Left cardiac atrium (tissue), 4 donors: ENCODE data around the gene IFI16. TPM values are rescaled to one million over a fixed set of nuclear protein-coding genes. Genes with fewer than 3 reads are reported as not detected.
A peak's percentile ranks its signal among the peaks of the same experiment; 100 is the strongest.
"Not testable (repeated sequence)": the region's sequence is repeated elsewhere in the genome, so short reads cannot be mapped to it uniquely, and the experiment has no call there.

ENCODE experiments used
- ATAC-seq, 2 donors: fragments of 200-7000 bp; cut with Tn5 transposase; one replicate each; pipeline ENCODE4 v1.9.1; 2020; ENCODE audit warnings: mild to moderate bottlenecking in 2 of 2, moderate library complexity in 2 of 2
- DNase-seq: peaks from one replicate; pipeline ENCODE4 v3.0.0-alpha.2; 2020
- intact Hi-C, 2 donors: fragments of 100-400 bp; cut with DNase I; formaldehyde crosslinking; loops; one replicate each; pipeline versions ENCODE4 v1.14.1 to v1.15.1; 2022 to 2023
- total RNA-seq, 2 donors: library from RNA; stranded (reverse); fragmentation: NEBNext Ultra II Directional; extraction: Animal tissue kit (Norgen Biotek cat#: 25700); gene quantifications; one replicate each; pipeline ENCODE4 v1.2.1, GENCODE V29; 2021
- donor health status: DM: no; HTN: yes; CAD: no.
- donor health status: DM: no; HTN: yes; CAD: no; lungs with severe emphysema.
- donor health status: DM: yes; HTN: yes; CAD: no.
- donor health status: Dilated cardiomyopathy.

The IFI16 gene
- total RNA-seq, 2 donors from 2014 or later: 43.7 to 67.7 TPM

DNA sequence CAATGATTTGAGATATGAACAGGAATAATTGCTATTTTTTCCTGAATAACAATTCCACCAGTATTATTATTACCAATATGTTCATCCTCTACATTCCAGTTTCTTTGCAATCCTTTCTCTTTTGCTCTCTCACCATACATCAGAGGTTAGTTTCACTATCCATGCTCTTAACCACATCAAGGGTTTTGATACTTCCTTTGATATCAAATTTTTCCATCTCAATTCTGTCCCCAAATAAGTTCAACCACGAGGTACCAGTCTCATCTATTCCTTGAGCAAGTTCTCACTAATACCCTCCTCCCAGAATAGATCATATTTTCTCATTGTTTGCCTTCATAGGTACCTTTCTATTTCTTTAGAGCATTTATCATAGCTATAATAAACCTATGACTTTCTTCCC is 36.8 kb downstream of the IFI16 start:
- DNase-seq, intact Hi-C loops, ATAC-seq: not testable (repeated sequence)

DNA sequence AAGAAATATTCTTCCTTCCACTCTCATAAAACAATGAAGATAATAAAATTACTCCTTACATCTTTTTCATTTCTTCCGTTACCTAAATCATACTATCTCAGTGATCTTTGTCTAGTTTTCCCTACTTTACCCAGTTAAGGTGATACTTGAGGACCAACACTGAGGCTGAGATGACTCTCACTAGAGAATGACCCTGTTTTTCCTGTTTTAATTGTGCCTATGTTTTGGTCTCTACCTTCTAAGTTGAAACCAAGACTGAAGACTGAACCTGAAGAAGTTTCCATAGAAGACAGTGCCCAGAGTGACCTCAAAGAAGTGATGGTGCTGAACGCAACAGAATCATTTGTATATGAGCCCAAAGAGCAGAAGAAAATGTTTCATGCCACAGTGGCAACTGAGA is 41.7 kb downstream of the IFI16 start:
- no peak for ATAC-seq
- intact Hi-C loops: no loop called here
- DNase-seq: no peak

DNA sequence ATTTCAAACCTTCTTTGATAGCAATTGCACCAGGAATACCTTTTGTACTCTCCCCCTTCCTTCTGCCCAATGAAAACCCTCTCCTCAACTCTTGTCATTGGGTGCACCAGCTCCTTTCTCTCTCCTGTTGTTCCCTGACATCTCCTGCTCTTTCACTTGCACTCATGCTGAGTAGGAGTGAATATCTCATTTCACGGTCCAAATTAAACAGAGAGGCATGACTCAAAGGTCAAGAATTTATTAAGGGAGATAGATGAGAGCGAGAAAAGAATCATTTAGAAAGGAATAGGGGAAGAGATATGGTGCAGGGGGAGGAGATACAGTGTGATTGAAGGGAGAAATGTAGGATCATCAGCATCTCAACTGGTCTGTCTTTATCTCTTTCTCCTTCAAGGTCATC is 44.7 kb downstream of the IFI16 start:
- no peak for DNase-seq
- intact Hi-C loops: no loop called here
- peak in 1 of 2 donors; percentile 90 for ATAC-seq

DNA sequence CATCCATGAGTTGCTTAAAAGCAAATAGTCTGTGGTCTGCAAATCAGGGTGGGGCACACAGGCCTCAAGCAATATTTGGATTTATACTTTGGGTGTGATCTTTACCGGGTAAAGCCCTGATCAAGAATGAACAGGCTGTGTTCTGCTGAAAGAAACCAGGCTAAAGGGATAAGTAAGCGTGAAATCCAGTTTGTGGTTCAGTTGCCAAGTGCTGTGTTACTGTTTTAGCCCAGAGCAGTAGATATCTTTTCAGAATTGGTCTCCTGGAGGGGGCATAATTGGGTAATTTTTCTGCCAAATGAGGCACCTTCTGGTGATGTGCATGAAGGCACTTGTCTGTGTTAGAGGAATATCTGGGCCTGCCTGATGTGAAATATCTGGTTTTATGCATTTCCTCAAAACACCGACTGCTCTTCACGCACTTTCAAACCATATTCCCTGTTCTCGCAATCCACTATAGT is 45.5 kb downstream of the IFI16 start:
- intact Hi-C loops: no loop called here
- DNase-seq: no peak
- no peak for ATAC-seq

DNA sequence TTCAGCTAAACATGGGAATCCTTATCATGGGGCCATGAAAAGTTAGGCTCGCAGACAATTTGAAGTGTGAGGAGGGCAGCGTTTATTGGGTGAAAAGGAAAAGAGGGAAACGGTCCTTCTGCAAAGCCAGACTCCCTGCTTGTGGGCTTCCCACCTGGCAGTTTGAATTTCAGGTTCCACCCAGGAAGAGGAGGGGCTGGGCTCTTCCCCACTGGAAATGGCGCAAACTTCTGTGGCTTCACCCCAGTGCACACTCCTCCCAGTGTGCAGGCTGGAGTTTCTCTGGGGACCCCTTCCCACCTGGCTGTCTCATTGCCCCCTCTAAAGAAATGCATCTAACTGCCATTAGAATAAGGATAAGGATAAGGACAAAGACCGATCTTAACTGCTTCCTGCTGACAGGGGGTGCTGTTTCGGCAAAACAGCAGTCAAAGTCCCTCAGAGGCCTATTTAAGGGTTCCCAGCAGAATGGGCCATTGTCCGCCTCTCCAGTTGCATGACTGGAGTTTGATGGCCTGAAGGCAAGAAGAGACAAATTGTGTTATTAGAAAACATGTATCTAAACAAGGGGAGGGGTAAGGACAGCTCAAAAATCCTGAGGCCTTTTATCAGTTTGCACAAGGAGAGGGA is 46.5 kb downstream of the IFI16 start:
- intact Hi-C loops: no loop called here
- DNase-seq (no peak), ATAC-seq (no peak)

DNA sequence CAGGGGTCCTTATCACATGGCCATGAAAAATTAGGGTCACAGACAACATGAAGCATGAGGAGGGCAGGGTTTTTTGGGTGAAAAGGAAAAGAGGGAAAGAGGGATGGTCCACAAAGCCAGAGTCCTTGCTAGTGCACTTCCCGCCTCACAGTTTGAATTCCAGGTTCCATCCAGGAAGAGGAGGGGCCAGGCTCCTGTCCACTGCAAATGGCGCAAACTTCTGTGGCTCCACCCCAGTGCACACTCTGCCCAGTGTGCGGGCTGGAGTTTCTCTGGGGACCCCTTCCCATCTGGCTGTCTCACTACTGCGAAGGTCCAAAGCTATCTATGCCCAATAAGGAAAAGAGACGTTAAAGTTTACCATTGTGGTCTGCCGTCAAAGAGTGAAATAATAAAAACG is 49.0 kb downstream of the IFI16 start:
- intact Hi-C loops: no loop called here
- DNase-seq (no peak), ATAC-seq (no peak)

DNA sequence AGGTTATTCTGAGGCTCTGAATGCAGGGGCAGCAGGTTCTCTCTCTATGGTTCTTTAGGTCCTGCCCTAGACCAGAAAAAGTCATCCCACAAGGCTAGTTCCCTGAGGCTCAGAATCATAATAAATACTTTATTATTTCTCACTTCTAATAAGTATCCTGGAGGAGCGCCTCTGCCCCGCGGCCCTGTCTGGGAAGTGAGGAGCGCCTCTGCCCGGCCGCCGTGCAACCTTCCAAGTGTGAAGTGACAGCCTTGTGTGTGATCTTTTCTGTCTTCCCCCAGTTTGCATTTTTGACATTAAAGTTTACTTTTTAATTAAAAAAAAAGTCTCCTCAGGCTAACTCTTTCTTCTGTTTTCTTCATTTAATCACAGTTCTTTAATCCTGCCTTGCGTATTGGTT is 55.4 kb downstream of the IFI16 start:
- DNase-seq: no peak
- intact Hi-C loops: no loop called here
- no peak for ATAC-seq

DNA sequence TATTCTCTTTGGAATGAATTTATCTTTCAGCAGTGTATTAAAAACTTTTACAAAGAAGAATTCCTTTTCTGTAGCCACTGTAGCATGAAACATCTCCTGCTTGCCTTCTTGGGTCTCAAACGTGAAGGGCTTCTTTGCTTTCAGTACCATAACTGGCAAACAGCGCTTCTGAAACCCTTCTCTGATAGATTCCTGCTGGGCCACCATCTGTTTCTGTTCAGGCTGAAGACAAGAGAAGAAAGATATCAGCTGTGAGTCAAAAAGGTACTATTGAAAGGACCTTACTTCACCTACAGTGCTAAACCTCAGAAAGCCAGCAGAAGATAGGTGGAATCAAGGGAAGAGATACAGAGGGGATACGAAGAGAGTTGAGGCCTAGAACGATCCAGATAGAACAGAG is 56.4 kb downstream of the IFI16 start:
- DNase-seq (no peak), ATAC-seq (no peak)
- intact Hi-C loops: no loop called here

DNA sequence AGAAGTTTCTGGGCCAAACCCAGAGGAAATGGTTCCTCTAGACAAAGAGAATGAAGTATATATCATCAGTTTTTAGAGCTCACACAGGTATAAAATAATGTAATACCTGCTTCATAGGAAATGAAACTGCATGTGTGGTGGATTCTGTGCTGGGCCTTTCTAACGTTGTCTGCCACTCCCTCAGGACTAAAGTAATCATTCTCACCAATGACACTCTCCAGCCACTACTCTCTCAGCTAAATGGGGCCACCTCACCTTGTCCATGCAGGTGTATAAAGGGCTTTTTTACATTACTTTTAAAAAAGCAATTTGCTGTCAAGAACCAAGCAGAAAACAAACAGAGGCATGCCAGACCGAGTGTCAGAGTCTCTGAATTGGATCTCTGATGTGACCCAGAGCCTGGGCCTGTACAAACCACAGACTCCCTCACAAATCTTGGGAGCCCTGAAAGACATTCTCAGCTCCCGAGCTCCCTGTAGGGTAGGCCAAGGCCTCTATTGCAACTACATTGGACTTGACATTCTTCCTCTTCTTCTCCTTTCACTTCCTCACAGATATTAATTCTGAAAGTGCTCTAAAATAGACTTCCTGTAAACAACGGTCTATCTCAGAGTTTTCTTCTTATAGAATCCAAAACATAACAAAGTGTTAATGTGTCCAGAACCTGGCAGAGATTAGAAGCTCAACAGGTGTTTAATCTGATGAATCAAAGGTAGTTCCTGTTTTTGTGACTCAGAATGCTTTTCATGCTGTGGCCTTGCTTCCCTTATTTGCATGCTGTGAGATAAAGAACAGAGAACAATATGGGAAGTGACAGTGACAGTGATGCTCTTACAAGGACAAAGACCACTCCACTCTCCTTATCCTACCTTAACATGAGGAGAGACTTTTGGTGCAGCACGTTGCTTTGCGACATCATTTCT is 58.3 kb downstream of the IFI16 start:
- ATAC-seq (peak in 1 of 2 donors; percentile 74), DNase-seq (no peak)
- intact Hi-C loops: no loop called here

DNA sequence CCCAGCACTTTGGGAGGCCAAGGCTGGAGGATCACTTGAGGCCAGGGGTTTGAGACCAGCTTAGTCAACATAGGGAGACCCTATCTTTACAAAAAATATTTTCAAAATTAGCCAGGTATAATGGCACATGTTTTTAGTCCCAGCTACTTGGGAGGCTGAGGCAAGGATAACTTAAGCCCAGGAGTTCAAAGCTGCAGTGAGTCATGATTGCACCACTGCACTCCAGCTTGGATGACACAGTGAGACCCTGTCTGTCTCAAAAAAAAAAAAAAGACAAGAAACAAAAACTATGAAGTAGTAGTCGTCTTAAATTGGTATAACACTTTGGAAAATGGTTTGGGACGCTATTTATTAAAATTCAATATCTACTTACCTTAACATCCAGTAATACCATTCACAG is 59.2 kb downstream of the IFI16 start:
- intact Hi-C loops: no loop called here
- ATAC-seq (peak in 1 of 2 donors; percentile 47), DNase-seq (no peak)

DNA sequence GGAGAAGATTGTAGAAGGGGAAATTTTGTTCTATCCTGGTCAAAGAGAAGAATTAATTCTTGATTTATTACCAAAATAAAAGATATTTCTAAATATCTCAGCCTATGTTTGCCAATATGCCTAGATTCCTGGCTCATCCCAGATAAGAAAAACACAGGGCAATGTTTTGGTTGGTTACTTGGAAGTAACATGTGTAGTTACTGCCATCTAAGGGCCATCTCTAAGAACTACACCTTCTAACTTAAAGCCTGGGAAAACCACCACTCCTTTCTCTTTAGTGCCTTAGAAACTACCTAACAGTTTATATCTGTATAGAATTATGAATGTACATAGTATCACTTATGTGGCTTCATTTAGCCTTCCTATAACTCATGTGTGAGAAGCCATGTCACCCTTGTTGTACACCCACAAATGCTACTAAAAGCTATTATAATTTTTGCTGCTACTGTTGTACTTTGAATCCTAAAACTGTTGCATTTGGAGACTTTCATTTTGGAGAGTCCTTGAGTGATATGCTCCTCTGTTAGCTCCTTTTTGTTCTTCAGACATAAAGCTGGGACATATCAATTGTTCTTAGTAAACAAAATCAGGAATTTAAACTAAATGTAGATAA is 62.4 kb downstream of the IFI16 start:
- peak; percentile 46 to 71 for ATAC-seq
- DNase-seq: no peak
- intact Hi-C loops: loop anchor here in 1 of 2 donors (10.0 kb wide), 2 partner anchors 867 to 1107 kb away; no protein-coding TSS in a partner anchor

DNA sequence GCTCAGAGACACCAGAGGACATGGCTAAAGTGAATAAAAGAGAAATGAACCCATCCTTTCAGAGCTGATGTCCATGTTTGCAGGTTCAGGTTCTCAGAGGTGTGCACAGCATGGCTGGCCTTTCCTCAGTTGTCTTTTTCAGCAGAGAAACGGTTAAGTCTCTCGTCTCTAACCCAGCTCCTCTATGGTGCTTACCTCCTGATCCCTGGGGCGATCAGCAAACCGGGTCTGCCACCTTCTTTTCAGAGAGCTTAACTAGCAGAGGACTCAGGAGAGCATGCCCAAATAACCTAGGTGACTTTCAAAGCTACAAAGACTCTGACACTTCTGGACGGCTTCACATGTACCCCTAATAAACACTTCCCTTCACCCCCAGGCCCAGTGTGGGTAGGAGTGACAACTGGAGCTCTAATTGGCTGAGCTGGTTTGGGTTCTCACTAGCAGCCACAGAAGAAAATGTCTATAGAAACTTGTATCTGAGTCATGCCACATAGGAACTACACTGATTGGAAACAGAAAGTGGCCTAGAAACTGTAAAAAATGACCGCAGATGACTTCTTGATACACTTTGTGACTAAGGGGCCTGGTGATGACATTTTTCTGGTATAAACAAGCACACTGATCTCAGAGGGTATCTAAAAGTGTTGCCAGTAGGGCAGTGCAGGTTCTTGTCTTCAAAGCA is 66.9 kb downstream of the IFI16 start, which contains the start of gene AIM2:
Gene AIM2, minus strand, starts transcription at position 329 of the 682 bp plus-strand sequence. CDS start 3,267 bp downstream, outside the sequence.
- intact Hi-C loops: loop anchor here in 1 of 2 donors (10.0 kb wide), 2 partner anchors 872 to 1112 kb away; no protein-coding TSS in a partner anchor
- no peak for DNase-seq
- ATAC-seq: peak; percentile 26 to 78

DNA sequence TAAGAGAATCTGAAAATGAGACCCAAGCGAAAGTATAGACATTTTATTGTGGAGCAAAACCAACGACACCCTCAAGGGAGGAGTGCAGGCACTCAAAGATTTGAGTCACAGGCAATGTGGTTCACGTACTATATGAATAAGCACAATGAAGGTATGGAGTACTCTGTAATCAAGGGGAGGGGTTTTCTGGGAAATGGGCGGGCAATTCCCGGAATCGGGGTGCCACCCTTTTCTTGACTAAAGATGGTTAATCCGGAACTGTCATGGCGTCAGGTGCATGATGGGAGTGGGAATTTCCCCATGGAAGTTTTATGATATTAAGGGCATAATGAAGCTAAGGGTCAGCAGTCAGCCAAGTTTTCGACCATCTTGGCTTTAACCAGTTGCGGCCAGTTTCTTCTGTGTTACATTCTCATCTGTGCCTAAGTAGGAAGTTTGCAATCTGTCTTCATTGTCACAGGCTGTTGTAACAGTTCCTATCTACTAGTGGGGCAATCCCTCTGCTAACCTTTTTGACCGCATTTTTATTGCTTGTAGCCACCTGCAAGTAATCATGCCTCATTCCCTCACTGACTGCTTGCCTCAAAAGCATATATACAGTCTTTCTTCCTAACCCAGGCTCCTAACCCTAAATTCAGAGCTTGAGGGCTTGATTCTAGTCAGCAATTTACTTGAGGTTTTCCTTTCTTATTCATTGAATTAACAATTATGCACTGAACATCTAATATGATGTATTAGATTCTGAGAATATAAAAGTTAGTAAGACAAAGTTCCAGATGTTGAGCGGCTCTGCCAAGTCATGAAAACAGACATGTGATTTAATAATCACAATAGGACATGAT is 67.6 kb downstream of the IFI16 start:
- ATAC-seq (peak; percentile 45 to 55), DNase-seq (no peak)
- intact Hi-C loops: loop anchor here in 1 of 2 donors (10.0 kb wide), 2 partner anchors 873 to 1113 kb away; no protein-coding TSS in a partner anchor

DNA sequence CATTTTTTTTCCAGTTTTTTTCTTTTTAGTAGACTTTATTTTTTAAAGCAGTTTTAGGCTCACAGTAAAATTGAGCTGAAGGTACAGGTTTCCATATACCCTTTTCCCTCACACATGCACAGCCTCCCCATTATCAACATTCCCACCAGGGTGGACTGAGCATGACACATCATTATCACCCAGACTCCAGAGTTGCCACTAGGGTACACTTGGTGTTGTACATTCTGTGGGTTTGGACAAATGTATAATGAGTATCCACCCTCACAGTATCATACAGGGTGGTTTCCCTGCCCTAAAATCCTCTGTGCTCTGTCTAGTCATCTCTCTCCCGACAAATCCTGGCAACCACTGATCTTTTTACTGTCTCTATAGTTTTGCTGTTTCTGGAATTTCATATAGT is 69.8 kb downstream of the IFI16 start:
- DNase-seq: no peak
- intact Hi-C loops: loop anchor here in 1 of 2 donors (10.0 kb wide), 2 partner anchors 875 to 1115 kb away; no protein-coding TSS in a partner anchor
- ATAC-seq: no peak

DNA sequence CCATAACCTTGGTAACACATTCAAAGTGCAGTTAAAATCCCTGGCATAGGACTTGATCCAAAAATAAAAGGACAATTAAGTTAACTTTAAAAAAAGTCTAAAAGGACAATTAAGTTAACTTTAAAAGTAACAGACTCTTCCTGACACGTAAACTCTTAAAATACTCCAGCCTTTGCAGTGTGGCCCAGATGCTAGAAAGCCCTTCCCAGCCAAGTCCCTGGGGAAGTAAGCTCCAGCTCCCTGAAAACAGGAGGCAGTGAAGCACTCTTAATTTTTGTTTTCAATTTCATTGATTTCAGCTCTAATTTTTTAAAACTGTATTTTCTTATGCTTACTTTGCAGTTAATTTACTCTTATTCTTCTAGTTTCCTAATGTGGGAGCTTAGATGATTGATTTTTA is 71.9 kb downstream of the IFI16 start:
- ATAC-seq (no peak), DNase-seq (no peak)
- intact Hi-C loops: no loop called here

DNA sequence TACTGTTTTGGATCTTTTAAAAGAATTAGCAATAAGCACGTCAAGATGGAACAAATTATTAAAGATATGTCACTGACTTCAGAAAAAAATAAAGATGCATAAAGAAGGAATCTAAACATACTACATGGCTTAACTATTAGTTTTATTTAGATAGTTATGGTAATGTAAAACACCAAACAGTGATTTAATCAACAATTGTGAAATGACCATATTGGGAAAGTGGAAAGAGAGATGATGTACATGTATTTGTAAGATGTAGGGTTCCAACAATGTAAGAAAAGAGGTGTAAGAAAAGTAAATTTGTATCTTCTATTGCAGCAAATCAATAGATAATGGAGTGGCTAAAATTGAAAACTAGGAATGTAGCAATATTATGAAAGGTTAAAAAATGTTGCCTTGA is 73.3 kb downstream of the IFI16 start:
- intact Hi-C loops: no loop called here
- ATAC-seq: no peak
- DNase-seq: no peak

DNA sequence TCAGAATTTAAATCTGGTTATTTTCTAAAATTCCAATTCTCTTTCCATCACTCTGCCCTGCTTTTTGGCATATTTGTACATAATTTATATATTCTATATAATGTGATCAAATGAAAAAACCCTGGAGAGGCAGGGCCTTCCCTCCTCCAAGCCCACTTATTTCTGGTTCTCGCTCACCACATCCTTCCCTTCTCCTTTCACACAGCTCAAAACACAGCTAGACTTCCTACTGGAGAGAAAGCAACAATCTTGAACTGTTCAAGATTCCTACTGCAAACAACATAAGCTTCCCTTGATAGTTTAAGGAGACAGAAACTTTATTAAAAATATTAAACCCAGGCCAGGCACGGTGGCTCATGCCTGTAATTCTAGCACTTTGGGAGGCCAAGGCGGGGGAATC is 74.4 kb downstream of the IFI16 start:
- ATAC-seq: no peak
- intact Hi-C loops: no loop called here
- DNase-seq: no peak

DNA sequence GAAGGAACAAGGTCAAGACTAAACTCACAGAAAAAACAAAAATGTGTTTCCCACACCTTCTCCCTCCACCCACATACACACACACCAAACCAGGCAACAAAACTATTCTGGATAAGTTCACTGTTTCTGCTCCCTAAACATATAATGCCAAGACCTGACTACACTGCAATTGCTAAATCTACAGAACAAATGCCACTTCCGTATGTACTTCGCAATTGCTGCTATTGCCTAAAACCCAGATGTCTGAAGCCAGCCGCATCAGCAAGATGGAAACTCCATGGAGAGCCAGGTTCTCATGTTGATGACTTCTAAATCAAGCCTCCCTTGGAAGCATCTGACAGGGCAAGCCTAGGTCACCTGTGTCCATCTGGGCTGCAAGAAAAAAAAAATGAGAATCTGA is 75.2 kb downstream of the IFI16 start:
- ATAC-seq (peak in 1 of 2 donors; percentile 36), DNase-seq (no peak)
- intact Hi-C loops: no loop called here
